Progenitor cell of endocrine pancreas (in vitro differentiated cells): ENCODE data around the gene BMP6. TPM values are rescaled to one million over a fixed set of nuclear protein-coding genes. Genes with fewer than 3 reads are reported as not detected.
A peak's percentile ranks its signal among the peaks of the same experiment; 100 is the strongest.

Experiments
- DNase-seq: peaks from one replicate; pipeline ENCODE4 v3.0.0; 2021; ENCODE audit warnings: low spot score; ENCODE audit not compliant: unreplicated experiment
- H3K27ac Mint-ChIP-seq: 2 replicates; pipeline ENCODE4 v1.8.0; 2021; ENCODE audit warnings: mild to moderate bottlenecking, moderate library complexity, mixed read lengths
- H3K27me3 Mint-ChIP-seq: 2 replicates; pipeline ENCODE4 v1.8.0; 2021; ENCODE audit warnings: mixed read lengths
- H3K36me3 Mint-ChIP-seq: 2 replicates; pipeline ENCODE4 v1.8.0; 2022; ENCODE audit warnings: mixed read lengths; ENCODE audit not compliant: insufficient read depth
- H3K4me1 Mint-ChIP-seq: 2 replicates; pipeline ENCODE4 v1.8.0; 2021; ENCODE audit warnings: low read depth, mixed read lengths
- H3K4me3 Mint-ChIP-seq: 2 replicates; pipeline ENCODE4 v1.8.0; 2021; ENCODE audit warnings: low read depth, mild to moderate bottlenecking, moderate library complexity, mixed read lengths
- H3K9me3 Mint-ChIP-seq: 2 replicates; pipeline ENCODE4 v1.8.0; 2021; ENCODE audit warnings: low read depth, mixed read lengths
- CTCF ChIP-seq: fragments of 200-600 bp; sonication (generic); IDR thresholded peaks from one replicate; pipeline ENCODE4 v1.5.0; 2021; ENCODE audit warnings: antibody characterized with exemption, mild to moderate bottlenecking; ENCODE audit not compliant: unreplicated experiment
- long read RNA-seq: library from polyadenylated mRNA; unstranded; transcript quantifications from one replicate; pipeline ENCODE4 v2.0.0, GENCODE V29; 2020
- total RNA-seq: library from RNA; stranded (reverse); gene quantifications from 2 replicates; pipeline ENCODE4 v1.2.1, GENCODE V29; 2021

The BMP6 gene
- total RNA-seq: 2.5 and 3.4 TPM in 2 replicates
- long read RNA-seq, partial matches to known transcripts: 1 of 2 reads
- long read RNA-seq, other reads (novel, unspliced or antisense): 0 of 2 reads

GRCh38 chr6:7725849-7726415 lies at the start of gene BMP6:
Gene BMP6 (plus strand): TSS chr6:7726099. CDS start chr6:7726956, 857 bp downstream.
- Mint-ChIP-seq H3K4me3 (peak within 1 kb of the TSS; percentile 79), H3K4me1 (peaks cover 14% of the 10 kb centered on the region), H3K27ac (no peak within 1 kb of the TSS), H3K36me3 (no peaks in the 10 kb centered on the region), H3K27me3 (peaks cover 77% of the 10 kb centered on the region), H3K9me3 (no peaks in the 10 kb centered on the region)
- peak; percentile 76 for DNase-seq
- TF ChIP-seq CTCF: no peak

GRCh38 chr6:7677229-7677628 lies 48.7 kb upstream of the BMP6 start:
- no peak for TF ChIP-seq CTCF
- DNase-seq: no peak
- Mint-ChIP-seq H3K36me3 (no peaks in the 10 kb centered on the region), H3K9me3 (no peaks in the 10 kb centered on the region), H3K27me3 (peaks cover 9% of the 10 kb centered on the region), H3K27ac (no peak overlapping the region), H3K4me3 (no peak overlapping the region), H3K4me1 (peaks cover 20% of the 10 kb centered on the region)

GRCh38 chr6:7680393-7681075 lies 45.4 kb upstream of the BMP6 start:
- H3K9me3 Mint-ChIP-seq: peaks cover 8% of the 10 kb centered on the region
- no peak overlapping the region for H3K27ac Mint-ChIP-seq
- peaks cover 20% of the 10 kb centered on the region for H3K4me1 Mint-ChIP-seq
- DNase-seq: no peak
- peaks cover 4% of the 10 kb centered on the region for H3K27me3 Mint-ChIP-seq
- no peak overlapping the region for H3K4me3 Mint-ChIP-seq
- H3K36me3 Mint-ChIP-seq: no peaks in the 10 kb centered on the region
- TF ChIP-seq CTCF: no peak

- Mint-ChIP-seq H3K36me3 (no peaks in the 10 kb centered on the region), H3K4me3 (no peak overlapping the region)
Measured at GRCh38 chr6:7681449-7681848, 44.5 kb upstream of the BMP6 start.

GRCh38 chr6:7684076-7684475 lies 41.8 kb upstream of the BMP6 start:
- no peak for DNase-seq
- no peak overlapping the region for H3K27ac Mint-ChIP-seq
- peaks cover 4% of the 10 kb centered on the region for H3K27me3 Mint-ChIP-seq
- no peak for TF ChIP-seq CTCF
- peaks cover 32% of the 10 kb centered on the region for H3K4me1 Mint-ChIP-seq
- H3K36me3 Mint-ChIP-seq: no peaks in the 10 kb centered on the region
- peaks cover 9% of the 10 kb centered on the region for H3K9me3 Mint-ChIP-seq
- no peak overlapping the region for H3K4me3 Mint-ChIP-seq

More at GRCh38 chr6:7681449-7681848, 44.5 kb upstream of the BMP6 start:
- Mint-ChIP-seq H3K27me3 (peaks cover 4% of the 10 kb centered on the region), H3K9me3 (peaks cover 9% of the 10 kb centered on the region), H3K27ac (no peak overlapping the region), H3K4me1 (peaks cover 17% of the 10 kb centered on the region)
- DNase-seq: no peak
- TF ChIP-seq CTCF: no peak
